A549 (cell line): Measurements from ENCODE around the gene ONECUT2. TPM values are rescaled to one million over a fixed set of nuclear protein-coding genes. Genes with fewer than 3 reads are reported as not detected.

Source experiments
- ATAC-seq, 2 experiments: fragments of 200-7000 bp in 1 of 2; fragments of >200 bp in 1 of 2; cut with Nextera tagmentation in 1 of 2; cut with Tn5 transposase in 1 of 2; 3 replicates each; pipeline versions ENCODE4 v1.8.0 to v1.9.1; 2018 to 2020; ENCODE audit warnings: mild to moderate bottlenecking in 1 of 2, moderate library complexity in 1 of 2
- CTCF ChIA-PET: fragments of 300-600 bp; sonication (Branson Sonifier 250); formaldehyde crosslinking; extraction: SDS; loops from one replicate; lab custom pipeline; 2021; ENCODE audit warnings: antibody characterized with exemption, inconsistent platforms; lab: Yijun Ruan, JAX
- POLR2A ChIA-PET: fragments of 350-600 bp; formaldehyde crosslinking; extraction: SDS; loops from one replicate; lab custom pipeline; 2021; ENCODE audit warnings: antibody characterized with exemption, inconsistent platforms; lab: Yijun Ruan, JAX
- DNase-seq, 2 experiments: peaks; one replicate each; pipeline versions ENCODE4 v3.0.0 to v3.0.0-alpha.2; 2011 to 2016; ENCODE audit warnings: low read depth in 1 of 2, low spot score in 1 of 2
- FAIRE-seq: peaks from 2 replicates; lab custom pipeline; 2011; peaks lifted over from hg19 to GRCh38; lab: Jason Lieb, UNC
- H3K27ac ChIP-seq, 2 experiments: fragments of >200 bp; sonication (Bioruptor Twin); formaldehyde crosslinking; 3 replicates each; pipeline ENCODE4 v1.5.1; 2016 to 2017
- H3K4me1 ChIP-seq: fragments of >200 bp; sonication (Bioruptor Twin); formaldehyde crosslinking; 3 replicates; pipeline ENCODE4 v1.6.1; 2016
- H3K4me2 ChIP-seq: fragments of >200 bp; sonication (Bioruptor Twin); formaldehyde crosslinking; 3 replicates; pipeline ENCODE4 v1.6.1; 2016
- H3K4me3 ChIP-seq: fragments of >200 bp; sonication (Bioruptor Twin); formaldehyde crosslinking; 3 replicates; pipeline ENCODE4 v1.5.1; 2016
- H3K9me3 ChIP-seq: fragments of >200 bp; sonication (Bioruptor Twin); formaldehyde crosslinking; 3 replicates; pipeline ENCODE4 v1.6.1; 2016
- ATOH8 ChIP-seq: fragments of 250-450 bp; sonication (Bioruptor Pico); IDR thresholded peaks from 2 replicates; pipeline ENCODE4 v1.5.0; 2020; ENCODE audit warnings: low read depth, mild to moderate bottlenecking, moderate library complexity
- BCL3 ChIP-seq: fragments of >200 bp; sonication (Bioruptor Twin); formaldehyde crosslinking; IDR thresholded peaks from 3 replicates; pipeline ENCODE4 v1.6.1; 2016
- CHD4 ChIP-seq: fragments of 200-600 bp; sonication (generic); IDR thresholded peaks from 2 replicates; pipeline ENCODE4 v1.6.1; 2016; ENCODE audit warnings: antibody characterized with exemption, mild to moderate bottlenecking, borderline replicate concordance
- CTCF ChIP-seq: fragments of >200 bp; sonication (Bioruptor Twin); formaldehyde crosslinking; IDR thresholded peaks from 3 replicates; pipeline ENCODE4 v1.5.1; 2016
- E2F6 ChIP-seq: IDR thresholded peaks from 2 replicates; pipeline ENCODE4 v1.6.1; 2012; ENCODE audit warnings: low read depth, borderline replicate concordance
- ELK1 ChIP-seq: fragments of 150-350 bp; IDR thresholded peaks from 2 replicates; pipeline ENCODE4 v1.6.1; 2014; ENCODE audit warnings: low read depth, mild to moderate bottlenecking, low read length
- GATA3 ChIP-seq: IDR thresholded peaks from 2 replicates; pipeline ENCODE4 v1.6.1; 2012; ENCODE audit warnings: borderline replicate concordance
- HDAC2 ChIP-seq: fragments of 200-600 bp; sonication (generic); IDR thresholded peaks from 2 replicates; pipeline ENCODE4 v1.6.1; 2016
- HES2 ChIP-seq: fragments of >200 bp; sonication (Bioruptor Twin); formaldehyde crosslinking; IDR thresholded peaks from 2 replicates; pipeline ENCODE4 v1.6.1; 2016
- MAX ChIP-seq: IDR thresholded peaks from 2 replicates; pipeline ENCODE4 v1.6.1; 2012
- PBX3 ChIP-seq: IDR thresholded peaks from 2 replicates; pipeline ENCODE4 v1.6.1; 2012
- RAD21 ChIP-seq, 2 experiments: fragments of >200 bp in 1 of 2; sonication (Bioruptor Twin) in 1 of 2; formaldehyde crosslinking in 1 of 2; IDR thresholded peaks in 1 of 2; conservative IDR thresholded peaks in 1 of 2; 2 replicates in 1 of 2; 3 replicates in 1 of 2; pipeline ENCODE4 v1.6.1; 2012 to 2018; ENCODE audit warnings: inconsistent platforms in 1 of 2
- RFX5 ChIP-seq: fragments of 450-650 bp; IDR thresholded peaks from 2 replicates; pipeline ENCODE4 v1.7.1; 2014; ENCODE audit warnings: antibody characterized with exemption, mild to moderate bottlenecking, moderate library complexity
- SMC3 ChIP-seq: fragments of >200 bp; sonication (Bioruptor Twin); formaldehyde crosslinking; IDR thresholded peaks from 3 replicates; pipeline ENCODE4 v1.6.1; 2018; ENCODE audit warnings: inconsistent platforms
- ZFP36 ChIP-seq: fragments of 450-650 bp; IDR thresholded peaks from 2 replicates; pipeline ENCODE4 v1.6.1; 2014; ENCODE audit warnings: borderline replicate concordance; ENCODE audit not compliant: partially characterized antibody
- ZSCAN20 ChIP-seq: fragments of 250-450 bp; sonication (Bioruptor Pico); IDR thresholded peaks from 2 replicates; pipeline ENCODE4 v1.8.0; 2022; ENCODE audit warnings: mild to moderate bottlenecking, moderate library complexity
- WGBS: methylation state at CpG from one replicate; pipeline ENCODE4 v1.1.6; 2017; ENCODE audit errors: missing lambda C conversion rate; 5-methylcytosine and 5-hydroxymethylcytosine counted together
- polyA plus RNA-seq, 4 experiments: library from polyadenylated mRNA; depleted of rRNA in 3 of 4; stranded (reverse); fragments of >200 nt; fragmentation: RNase III in 1 of 4; extraction: RNeasy Plus Mini Kit Qiagen cat#74134 plus additional on column Dnase treatment in 1 of 4; gene quantifications; 2 replicates in 3 of 4; 3 replicates in 1 of 4; pipeline ENCODE4 v1.2.3, GENCODE V29; 2011 to 2017

The ONECUT2 gene
- polyA plus RNA-seq, 2 of the 4 experiments (the other 2 are of a cell fraction), result 0.45 to 0.62 TPM

- Histone ChIP-seq H3K27ac (peak overlapping the region in 1 of 2 experiments; percentile 81; a peak in 4 of 6 replicates), H3K4me1 (peaks cover 8% of the 10 kb centered on the region; the same call in 2 of the 3 replicates), H3K4me2 (peak overlapping the region; percentile 99), H3K9me3 (no peaks in the 10 kb centered on the region), H3K4me3 (peak overlapping the region; percentile 61)
- ChIA-PET POLR2A (no interaction called here), CTCF (interaction anchor here (0.7 to 3.1 kb wide), 31 partner anchors 7 to 695 kb away, joined by 3 to 32 read pairs (median 3); no protein-coding TSS in a partner anchor)
- WGBS, result 3% methylated on average over 38 of the region's 72 CpGs
- no peak for FAIRE-seq
- peak; percentile 41; the same call in 1 of the 2 replicates for TF ChIP-seq MAX
- TF ChIP-seq ZFP36, result no peak
- TF ChIP-seq SMC3, result peak; percentile 67
- no peak for TF ChIP-seq RFX5
- 0 out of 2 replicates have a peak, but pooled peaks have one; percentile 31 for TF ChIP-seq E2F6
- TF ChIP-seq ATOH8 (CRISPR knock-in tag), result no peak
- no peak for TF ChIP-seq ZSCAN20 (CRISPR knock-in tag)
- TF ChIP-seq ELK1, result no peak
- TF ChIP-seq HDAC2, result peak; percentile 70; the same call in 1 of the 2 replicates
- TF ChIP-seq CTCF, result peak; percentile 50
- peak; percentile 54 to 61; a peak in 4 of 5 replicates for TF ChIP-seq RAD21 (conservative IDR thresholded peaks at IDR 0.05 in 1 of 2, IDR thresholded peaks at IDR 0.05 in 1 of 2)
- TF ChIP-seq BCL3, result no peak
- no peak for TF ChIP-seq CHD4
- TF ChIP-seq HES2, result no peak
- TF ChIP-seq GATA3, result no peak
- no peak for TF ChIP-seq PBX3
- peak; percentile 81 to 90 for ATAC-seq
- DNase-seq, result peak; percentile 49 to 82
These were observed 2.8 kb downstream of the ONECUT2 start for GRCh38 chr18:57437766-57438671.
